ENCODE results near the gene GAS2L1.

- TF ChIP-seq POLR2A (IDR thresholded peaks at IDR 0.05) = no peak
- no peak for TF ChIP-seq CTCF (IDR thresholded peaks at IDR 0.05)
- TF ChIP-seq EP300 (IDR thresholded peaks at IDR 0.05) = no peak
Observed at GRCh38 chr22:29351042-29351441, 44.6 kb downstream of the GAS2L1 start.
